ENCODE data around the gene TMEM63C. TPM values are rescaled to one million over a fixed set of nuclear protein-coding genes. Genes with fewer than 3 reads are reported as not detected.
A peak's percentile ranks its signal among the peaks of the same experiment; 100 is the strongest.

Gene TMEM63C
- total RNA-seq, 1 donor from 2014 or later = 0.27 TPM

DNA sequence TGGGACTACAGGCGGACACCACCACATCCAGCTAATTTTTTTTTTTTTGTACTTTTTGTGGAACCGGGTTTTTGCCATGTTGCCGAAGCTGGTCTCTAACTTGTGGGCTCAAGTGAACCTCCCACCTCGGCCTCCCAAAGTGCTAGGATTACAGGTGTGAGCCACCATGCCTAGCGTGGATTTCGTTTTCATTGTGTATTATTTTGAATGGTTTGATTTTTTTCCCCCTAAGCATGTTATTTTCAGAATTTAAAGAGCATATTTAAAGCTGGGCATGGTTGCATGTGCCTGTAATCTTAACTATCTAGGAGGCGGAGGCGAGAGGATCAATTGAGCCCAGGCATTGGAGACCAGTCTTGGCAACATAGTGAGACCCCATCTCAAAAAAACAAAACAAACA, 13.1 kb downstream of the TMEM63C start:
- intact Hi-C loops (cut with DNase I) = no loop called here
- no peak for DNase-seq
- TF ChIP-seq, protein P1, sequence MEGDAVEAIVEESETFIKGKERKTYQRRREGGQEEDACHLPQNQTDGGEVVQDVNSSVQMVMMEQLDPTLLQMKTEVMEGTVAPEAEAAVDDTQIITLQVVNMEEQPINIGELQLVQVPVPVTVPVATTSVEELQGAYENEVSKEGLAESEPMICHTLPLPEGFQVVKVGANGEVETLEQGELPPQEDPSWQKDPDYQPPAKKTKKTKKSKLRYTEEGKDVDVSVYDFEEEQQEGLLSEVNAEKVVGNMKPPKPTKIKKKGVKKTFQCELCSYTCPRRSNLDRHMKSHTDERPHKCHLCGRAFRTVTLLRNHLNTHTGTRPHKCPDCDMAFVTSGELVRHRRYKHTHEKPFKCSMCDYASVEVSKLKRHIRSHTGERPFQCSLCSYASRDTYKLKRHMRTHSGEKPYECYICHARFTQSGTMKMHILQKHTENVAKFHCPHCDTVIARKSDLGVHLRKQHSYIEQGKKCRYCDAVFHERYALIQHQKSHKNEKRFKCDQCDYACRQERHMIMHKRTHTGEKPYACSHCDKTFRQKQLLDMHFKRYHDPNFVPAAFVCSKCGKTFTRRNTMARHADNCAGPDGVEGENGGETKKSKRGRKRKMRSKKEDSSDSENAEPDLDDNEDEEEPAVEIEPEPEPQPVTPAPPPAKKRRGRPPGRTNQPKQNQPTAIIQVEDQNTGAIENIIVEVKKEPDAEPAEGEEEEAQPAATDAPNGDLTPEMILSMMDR (IDR thresholded peaks at IDR 0.05) = no peak
- no peak for ATAC-seq
- Histone ChIP-seq H3K27me3 (ENCODE audit: low read depth) (no peaks in the 10 kb centered on the region), H3K9me3 (no peaks in the 10 kb centered on the region), H3K27ac (no peak overlapping the region), H3K4me1 (no peaks in the 10 kb centered on the region), H3K4me3 (no peak overlapping the region), H3K36me3 (no peaks in the 10 kb centered on the region)

DNA sequence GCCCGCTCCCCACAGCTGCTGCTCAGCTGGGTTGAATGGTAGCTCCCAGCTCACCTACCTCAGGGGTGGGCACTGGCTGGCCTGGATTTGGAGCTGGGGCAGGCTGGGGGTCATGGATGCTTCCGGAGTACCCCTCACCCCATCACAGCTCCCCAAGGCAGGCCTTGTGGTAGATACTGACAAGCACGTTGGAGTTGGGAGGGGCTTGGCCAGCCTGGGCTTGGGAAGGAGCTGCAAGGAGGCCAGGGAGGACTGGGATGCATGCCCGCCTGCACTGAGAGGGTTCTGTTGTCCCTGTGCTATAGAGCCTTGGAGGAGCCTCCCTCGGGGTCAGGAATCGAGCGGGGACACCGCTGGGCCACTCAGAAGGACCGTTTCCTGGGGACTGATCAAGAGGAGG, 14.2 kb downstream of the TMEM63C start:
- Histone ChIP-seq H3K36me3 (no peaks in the 10 kb centered on the region), H3K4me3 (no peak overlapping the region), H3K4me1 (no peaks in the 10 kb centered on the region), H3K9me3 (no peaks in the 10 kb centered on the region), H3K27me3 (ENCODE audit: low read depth) (peaks cover 6% of the 10 kb centered on the region), H3K27ac (no peak overlapping the region)
- intact Hi-C loops (cut with DNase I) = no loop called here
- TF ChIP-seq, protein P1 (IDR thresholded peaks at IDR 0.05) = no peak
- peak in 1 of 2 donors; percentile 24 for ATAC-seq
- no peak for DNase-seq

DNA sequence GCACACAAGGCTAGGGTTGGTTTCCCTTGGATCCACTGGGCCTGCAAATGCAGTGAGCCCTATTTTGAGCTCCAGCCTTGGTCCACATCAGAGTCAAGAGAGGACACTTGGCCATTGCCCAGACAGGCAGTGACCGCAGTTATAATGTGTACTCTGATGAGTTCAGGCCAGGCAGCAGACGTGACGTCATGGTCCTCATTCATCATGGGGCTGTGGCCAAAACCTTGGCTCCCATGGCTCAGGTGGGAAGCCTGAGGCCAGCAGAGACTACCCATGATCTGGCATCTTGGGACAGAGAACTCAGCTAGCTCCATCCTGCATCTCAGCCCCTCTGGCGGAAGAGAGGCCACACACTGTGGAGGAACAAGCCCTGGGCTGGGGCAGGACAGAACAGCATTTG, 16.4 kb downstream of the TMEM63C start:
- Histone ChIP-seq H3K4me1 (no peaks in the 10 kb centered on the region), H3K9me3 (no peaks in the 10 kb centered on the region), H3K36me3 (no peaks in the 10 kb centered on the region), H3K27ac (no peak overlapping the region), H3K27me3 (ENCODE audit: low read depth) (peaks cover 6% of the 10 kb centered on the region), H3K4me3 (no peak overlapping the region)
- ATAC-seq (no peak), DNase-seq (no peak)
- intact Hi-C loops (cut with DNase I) = no loop called here
- TF ChIP-seq, protein P1 (IDR thresholded peaks at IDR 0.05) = no peak

DNA sequence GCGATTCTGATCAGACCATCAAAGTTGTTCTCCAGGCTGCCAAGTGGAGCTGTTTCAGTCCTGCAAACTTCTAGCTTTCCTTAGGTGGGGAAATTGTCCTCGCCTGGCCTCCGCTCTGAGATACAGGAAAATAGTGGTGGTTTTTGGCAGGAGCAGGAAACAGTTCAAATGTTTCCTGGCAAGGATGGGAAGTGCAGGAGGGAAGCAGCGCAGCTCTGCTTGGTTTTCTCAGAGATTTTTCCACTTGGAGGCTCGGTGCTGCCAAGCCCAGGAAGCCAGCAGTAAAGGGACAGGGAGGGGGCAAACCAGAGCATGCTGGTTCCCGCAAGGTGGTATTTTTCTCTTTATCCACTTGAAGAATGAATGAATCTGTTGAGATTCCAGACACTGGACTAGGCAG, 17.0 kb downstream of the TMEM63C start:
- intact Hi-C loops (cut with DNase I) = no loop called here
- no peaks in the 10 kb centered on the region for H3K36me3 ChIP-seq
- DNase-seq (no peak), ATAC-seq (no peak)
- H3K27me3 ChIP-seq (ENCODE audit: low read depth) = peaks cover 6% of the 10 kb centered on the region
- no peak overlapping the region for H3K4me3 ChIP-seq
- no peaks in the 10 kb centered on the region for H3K9me3 ChIP-seq
- TF ChIP-seq, protein P1 (IDR thresholded peaks at IDR 0.05) = no peak
- no peak overlapping the region for H3K27ac ChIP-seq
- no peaks in the 10 kb centered on the region for H3K4me1 ChIP-seq

DNA sequence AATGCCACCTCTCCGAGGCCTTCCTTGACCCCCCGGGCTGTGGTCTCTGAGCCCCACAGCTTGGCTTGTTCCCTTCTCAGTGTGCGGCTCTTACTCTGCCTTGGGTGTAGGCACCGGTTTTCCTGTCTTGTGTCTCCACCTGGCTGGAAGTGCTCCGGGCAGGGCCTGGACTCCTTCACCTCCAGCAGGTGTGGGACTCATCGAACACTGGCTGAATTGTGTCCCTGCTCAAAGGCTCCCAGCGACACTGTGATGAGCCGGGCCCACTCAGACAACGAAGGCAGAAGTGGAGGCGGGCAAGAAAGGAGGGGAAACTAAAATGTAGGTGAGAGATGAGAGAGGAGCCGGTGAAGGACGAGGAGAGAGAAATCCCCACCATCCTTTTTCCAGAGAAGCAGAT, 18.0 kb downstream of the TMEM63C start:
- peaks cover 6% of the 10 kb centered on the region for H3K27me3 ChIP-seq (ENCODE audit: low read depth)
- DNase-seq = no peak

More for the DNA sequence above, 18.0 kb downstream of the TMEM63C start:
- Histone ChIP-seq H3K4me1 (no peaks in the 10 kb centered on the region), H3K9me3 (no peaks in the 10 kb centered on the region), H3K4me3 (no peak overlapping the region), H3K36me3 (no peaks in the 10 kb centered on the region), H3K27ac (no peak overlapping the region)
- TF ChIP-seq, protein P1 (IDR thresholded peaks at IDR 0.05) = no peak
- intact Hi-C loops (cut with DNase I) = no loop called here
- no peak for ATAC-seq
